TTC549 (cell line): ENCODE results near the gene ARHGEF5.
"Not testable (repeated sequence)": the region's sequence is repeated elsewhere in the genome, so short reads cannot be mapped to it uniquely, and the experiment has no call there.

ENCODE experiments used
- FAIRE-seq: peaks from 2 replicates; lab custom pipeline; 2012; peaks lifted over from hg19 to GRCh38; lab: Jason Lieb, UNC

ARHGEF5 gene

DNA sequence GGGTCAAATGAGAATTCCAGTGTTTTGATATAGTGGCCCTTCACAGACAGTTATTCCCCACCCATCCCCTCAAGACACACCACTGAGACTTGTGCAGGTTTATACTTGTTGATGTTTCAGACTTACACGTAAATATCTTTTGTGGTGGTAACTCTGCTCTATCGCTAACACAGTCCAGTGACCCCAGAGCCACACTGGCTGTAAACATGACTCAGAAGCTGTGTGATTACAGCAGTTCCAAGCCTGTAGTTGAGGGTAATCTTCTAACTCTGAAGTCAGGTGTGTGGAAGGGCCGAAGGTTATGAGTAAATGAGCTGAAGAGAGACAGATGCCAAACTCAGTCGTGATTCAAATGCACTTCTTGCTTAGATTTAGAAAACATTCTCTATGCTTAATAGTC is 28.9 kb downstream of the ARHGEF5 start:
- FAIRE-seq: no peak

DNA sequence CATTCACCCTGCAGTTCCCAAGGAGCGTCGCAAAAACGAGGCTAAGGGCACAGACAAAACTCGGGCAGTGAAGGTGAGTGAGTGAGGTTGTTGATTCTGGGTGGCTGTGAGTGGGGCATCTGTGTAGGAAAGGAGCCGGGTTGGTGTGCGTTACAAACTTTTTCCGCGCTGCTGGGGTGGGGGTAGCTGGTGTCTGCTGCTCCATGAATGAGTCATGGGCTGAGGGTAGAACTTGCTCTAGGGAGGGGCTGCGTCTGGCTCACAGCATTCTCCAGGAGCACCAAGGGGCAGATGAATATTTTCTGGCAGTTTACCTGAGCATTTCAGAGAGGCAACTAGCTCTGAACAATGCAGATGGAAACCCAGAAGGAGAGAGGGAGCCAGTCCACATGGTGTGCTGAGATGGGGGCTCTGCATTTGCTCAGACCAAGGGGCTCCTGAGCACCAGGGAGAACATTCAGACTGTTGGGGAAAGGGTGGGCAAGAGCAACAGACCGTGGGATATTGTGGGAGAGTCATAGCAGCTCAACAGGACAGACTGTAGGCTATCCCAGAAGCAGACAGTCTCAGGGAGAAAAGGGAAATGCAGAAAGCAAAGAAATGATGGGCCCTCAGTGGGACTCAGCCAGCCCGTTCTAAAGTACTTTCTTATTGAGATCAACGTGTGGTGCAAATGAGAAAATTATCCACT is 29.5 kb downstream of the ARHGEF5 start:
- no peak for FAIRE-seq

DNA sequence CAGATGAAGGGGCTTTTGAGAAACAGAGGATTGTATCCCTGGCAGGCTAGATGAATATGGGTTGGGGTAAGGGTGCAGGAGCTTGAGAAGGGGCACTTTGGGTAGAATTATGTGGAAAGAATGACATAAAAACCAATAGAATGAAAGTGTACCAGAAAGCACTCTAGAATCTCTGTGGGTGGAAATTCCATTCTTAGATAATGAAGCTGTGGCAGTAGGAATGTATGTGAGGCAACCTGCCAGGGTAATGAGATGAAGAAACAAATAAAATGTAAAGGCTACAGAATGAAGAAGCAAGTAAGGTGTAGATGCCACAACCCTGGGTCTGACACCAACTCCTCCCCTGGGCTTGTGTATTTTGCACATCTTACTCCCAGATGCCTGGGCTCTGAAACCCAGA is 31.5 kb downstream of the ARHGEF5 start:
- FAIRE-seq: no peak

DNA sequence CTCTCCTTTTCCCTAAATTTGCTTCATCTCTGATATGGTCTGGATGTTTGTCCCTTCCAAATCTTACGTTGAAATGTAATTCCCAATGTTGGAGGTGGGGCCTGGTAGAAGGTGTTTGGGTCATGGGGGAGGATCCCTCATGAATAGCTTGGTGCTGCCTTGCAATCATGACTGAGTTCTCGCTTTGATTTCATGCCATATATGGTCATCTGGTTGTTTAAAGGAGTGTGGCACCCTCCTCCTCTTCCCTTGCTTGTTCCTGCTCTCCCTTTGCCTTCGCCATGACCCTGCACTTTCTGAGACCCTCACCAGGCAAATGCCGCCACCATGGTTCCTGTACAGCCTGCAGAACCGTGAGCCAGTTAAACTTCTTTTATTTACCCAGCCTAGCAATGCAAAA is 33.7 kb downstream of the ARHGEF5 start:
- no peak for FAIRE-seq

DNA sequence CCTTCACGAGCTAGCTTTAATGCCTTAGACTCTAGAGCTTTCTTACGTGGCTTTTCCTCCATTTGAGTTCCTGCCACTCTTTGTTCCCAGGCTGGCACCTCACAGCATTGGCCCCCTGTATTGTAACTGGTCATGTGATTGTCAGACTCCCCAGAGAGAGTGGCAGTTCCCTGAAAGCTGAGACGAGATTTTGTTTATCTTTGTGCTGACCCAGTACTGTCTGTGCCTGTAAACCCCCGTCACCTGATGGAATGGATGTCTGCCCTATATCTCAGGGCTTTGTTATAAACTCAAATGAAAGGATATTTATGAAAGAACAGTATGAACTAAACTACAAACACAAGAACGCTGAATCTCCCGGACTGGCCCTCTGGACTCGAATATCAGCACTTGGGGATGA is 35.3 kb downstream of the ARHGEF5 start:
- FAIRE-seq: no peak

DNA sequence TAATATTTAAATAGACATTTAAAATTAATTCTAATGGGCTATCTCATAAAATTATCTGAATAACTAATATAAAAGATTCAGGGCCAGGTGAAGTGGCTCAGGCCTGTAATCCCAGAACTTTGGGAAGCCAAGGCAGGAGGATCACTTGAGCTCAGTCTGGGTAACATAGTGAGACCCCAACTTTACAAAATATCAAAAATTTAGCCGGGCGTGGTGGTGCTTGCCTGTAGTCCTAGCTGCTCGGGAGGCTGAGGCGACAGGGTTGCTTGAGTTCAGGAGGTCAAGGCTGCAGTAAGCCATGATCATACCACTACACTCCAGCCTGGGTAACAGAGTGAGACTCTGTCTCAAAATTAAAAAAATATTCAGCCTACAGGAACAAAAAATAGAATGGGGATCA is 35.8 kb downstream of the ARHGEF5 start:
- no peak for FAIRE-seq

DNA sequence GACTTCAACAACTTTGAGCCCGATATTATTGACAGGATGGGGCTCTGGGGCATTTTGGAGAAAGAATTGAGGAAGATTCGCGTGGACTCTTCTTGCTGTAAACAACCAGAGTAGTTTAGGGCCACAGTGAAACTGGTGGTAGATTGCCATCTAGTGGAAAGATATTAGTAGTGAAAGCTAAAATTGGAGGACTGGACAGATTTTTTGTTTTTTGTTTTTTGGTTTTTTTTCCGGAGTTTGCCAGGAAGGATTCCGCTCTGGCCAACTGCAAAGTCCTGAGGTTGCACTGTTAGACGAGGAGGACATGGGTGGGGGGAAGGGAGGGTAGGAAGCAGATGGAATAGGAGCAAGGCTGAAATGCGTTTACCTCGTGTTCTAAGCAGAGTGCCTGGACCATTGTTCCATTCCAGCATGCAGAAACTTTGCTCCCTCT is 36.6 kb downstream of the ARHGEF5 start:
- FAIRE-seq: no peak

DNA sequence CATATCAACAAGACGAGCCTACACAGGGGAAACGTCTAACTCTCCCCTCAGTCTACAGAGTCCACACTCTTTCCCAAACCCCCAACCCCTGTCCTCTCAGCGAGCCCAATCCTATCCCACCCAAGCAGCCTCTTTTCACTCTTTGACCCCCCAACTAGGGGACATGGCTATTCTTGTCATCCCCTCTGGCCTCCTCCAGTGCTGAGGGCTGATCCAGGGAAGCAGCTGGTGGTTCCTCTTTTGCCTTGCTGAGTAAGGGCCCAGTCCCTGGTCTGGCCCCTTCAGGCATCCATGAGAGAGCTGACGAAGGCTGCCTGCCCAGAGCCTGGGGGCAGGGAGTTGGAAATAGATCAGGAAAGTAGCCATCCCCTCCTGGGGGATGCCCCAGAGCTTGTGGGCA is 41.9 kb downstream of the ARHGEF5 start:
- no peak for FAIRE-seq

DNA sequence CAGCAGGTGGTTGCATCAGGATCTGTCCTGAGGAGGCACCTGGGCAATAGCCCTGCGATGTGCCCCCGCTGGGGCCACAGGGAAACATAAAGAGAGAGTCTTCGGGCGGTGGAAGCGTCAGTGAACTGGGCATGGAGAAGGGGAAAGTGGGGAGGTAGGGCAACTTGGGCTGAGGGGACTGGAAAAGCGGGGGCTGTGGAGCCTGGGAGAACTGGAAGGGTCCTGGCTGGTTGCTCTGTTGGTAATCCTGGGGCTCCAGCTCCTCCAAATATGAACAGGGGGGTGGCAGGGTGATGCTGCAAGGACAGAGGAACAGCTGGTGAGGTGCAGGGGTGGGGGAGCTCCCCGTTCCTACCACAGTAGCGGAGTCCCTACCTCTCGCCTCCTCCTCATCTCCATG is 43.1 kb downstream of the ARHGEF5 start:
- FAIRE-seq: no peak

DNA sequence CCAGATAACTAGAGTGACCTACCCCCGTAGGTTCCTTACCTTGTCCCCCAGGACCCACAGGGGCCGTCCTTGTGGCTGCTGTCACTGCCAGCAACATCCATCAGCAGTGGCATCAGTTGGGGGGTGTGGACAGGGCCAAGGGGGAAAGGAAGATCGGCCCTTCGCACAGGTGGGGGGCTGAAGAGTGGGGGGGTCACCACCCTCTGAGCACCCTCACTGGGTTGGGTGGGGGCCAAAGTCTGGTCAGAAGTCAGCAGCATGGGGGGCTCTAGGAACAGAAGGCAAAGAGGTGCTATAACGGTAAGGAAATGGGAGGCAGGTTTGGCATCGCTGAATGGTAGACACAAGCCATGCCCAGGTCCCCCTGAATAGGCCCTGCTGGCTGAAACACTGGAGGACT is 43.7 kb downstream of the ARHGEF5 start:
- FAIRE-seq: no peak

DNA sequence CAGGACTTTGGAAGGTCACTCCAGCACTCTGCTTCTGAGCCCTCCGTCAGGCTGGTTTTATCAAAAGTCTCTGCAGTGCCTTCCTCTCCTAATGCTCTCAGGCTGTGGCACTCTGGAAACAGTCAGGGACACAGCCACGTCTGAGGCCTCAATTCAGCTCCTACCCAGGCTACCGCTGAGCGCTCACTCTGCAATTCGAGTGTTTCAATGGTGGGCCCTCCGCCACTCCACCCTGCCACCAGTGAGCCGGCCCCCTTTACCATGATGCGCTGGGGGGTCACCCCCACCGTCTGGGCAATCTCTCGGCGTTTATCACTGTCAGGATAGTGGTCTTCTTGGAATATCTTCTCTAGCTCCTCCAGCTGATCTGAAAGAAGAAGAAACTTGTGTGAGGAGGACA is 44.7 kb downstream of the ARHGEF5 start:
- no peak for FAIRE-seq

DNA sequence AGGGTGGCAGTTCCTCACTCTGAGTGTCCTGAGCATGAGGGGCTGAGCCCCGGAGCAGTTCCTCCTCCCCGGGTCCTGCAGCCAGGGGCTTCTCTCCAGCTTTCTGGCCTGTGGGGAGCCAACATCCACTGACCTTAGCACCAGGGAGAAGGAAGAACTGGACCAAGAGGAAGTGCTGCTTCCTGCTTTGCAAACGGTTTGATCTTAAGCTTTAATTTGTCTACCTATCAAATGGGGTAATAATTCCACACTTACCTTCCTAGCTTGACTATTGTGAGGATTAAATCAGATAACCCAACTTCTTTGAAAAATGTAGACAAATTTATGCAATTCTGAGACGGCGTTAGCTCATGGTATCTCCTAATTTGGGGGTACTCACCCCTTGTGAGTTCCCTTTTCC is 46.3 kb downstream of the ARHGEF5 start:
- FAIRE-seq: no peak

DNA sequence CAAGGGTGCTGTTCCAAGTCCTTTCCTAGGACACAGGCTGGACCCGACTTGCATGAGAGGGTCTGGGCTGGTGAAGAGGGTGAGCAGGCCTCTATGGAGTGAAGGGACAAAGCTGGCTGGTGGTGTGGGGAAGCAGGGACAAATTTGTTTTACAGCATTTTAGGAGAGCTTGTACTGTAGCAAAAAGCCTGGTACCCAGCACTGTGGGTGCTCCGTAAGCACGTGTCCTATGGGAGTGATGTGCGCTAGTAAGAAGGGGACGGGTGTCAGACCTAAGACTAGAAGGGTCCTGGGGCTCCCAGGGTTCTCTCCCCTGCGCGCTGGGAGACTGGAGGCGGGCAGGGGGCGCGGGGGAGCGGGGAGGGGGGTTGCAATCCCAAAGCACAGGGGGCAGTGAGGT is 47.9 kb downstream of the ARHGEF5 start:
- FAIRE-seq: no peak

DNA sequence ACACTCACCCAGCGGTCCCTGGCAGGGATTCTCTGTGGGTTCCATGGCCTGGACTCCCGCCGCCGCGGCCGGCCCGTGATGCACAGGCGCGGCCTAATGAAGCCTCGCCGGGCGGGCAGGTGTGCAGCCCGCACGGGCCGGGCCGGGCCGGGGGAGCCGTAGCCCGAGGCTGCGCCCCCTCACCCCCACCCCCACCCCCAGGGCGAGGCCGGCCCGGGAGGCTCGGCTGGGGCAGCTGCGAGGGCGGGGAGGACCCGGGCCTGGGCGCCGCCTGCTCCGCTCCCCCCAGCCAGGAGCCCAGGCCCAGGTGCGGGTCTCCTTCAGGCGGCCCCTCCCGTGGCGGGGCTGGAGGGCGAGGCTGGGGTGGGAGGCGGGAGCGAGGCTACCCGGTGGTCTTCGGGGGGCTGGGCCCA is 48.5 kb downstream of the ARHGEF5 start, which contains the start of gene NOBOX:
TSS of gene NOBOX (minus strand) at position 45 of the 413 bp plus-strand sequence.
- FAIRE-seq: no peak

DNA sequence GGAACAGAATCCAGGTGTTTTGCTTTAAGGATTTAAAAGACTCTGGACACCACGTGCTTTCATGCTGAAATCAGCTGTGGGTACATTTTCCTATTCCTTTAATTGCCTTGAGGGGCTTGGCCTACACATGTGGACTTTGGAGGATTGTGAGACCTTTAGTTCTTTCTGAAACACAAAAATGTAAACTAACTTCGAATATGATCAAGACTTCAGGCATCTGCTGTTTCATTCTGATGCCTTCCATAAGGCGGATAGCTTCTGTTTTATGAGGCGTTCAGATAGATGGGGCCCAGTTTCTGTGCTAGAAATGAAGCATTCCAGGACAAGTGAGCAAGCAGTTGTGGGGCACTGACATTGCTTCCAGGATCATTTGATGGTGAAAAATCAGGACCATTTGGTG is 49.7 kb downstream of the ARHGEF5 start:
- FAIRE-seq: no peak

DNA sequence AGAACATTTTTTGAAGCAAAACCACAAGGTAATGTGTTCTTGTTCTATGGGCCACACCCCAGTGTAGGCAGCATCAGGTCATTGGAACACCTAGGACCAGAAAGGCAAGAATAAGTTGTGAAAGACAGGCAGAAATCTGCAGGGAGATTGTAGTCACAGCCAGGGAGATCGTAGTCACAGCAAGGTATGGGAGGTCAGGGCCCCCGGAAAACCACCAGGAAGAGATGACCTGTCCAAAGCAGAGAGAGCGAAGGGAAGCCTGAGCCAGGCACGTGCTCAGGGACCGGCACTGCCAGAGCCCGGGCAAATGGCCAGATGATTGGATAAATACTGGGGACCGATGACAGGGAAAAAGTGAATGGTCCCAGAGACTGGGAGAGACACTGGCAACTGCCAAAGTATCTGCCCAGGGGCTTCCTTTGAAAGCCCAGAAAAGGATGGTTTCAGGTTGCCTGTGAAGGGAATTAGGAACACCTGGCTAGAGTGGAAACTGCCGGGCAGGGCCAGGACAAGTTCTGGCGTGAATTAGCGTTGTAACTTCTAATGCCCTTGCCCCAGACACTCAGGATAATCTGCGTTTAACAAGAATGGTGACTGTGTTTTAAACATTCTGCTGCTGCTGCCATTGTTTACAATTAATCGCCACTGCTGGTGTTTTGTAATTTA is 52.2 kb downstream of the ARHGEF5 start:
- no peak for FAIRE-seq

DNA sequence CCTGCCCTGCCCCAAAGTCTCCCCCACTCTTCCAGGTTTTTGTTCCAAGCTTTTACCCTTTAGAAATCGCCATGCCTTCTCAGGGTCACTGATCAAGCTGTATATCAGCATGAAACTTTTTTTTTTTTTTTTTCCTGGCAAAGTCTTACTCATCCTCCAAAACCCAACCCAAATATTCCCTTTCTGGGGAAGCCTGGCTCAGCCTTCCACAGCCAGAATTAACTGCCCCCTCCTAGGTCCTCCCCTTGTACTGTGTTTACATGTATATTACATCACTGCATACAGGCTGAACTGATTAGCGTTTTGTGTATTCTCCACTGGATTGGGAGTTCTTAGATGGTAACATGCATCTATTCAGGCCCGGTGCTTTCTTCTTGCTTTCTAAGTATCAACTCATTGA is 52.9 kb downstream of the ARHGEF5 start:
- FAIRE-seq: no peak

DNA sequence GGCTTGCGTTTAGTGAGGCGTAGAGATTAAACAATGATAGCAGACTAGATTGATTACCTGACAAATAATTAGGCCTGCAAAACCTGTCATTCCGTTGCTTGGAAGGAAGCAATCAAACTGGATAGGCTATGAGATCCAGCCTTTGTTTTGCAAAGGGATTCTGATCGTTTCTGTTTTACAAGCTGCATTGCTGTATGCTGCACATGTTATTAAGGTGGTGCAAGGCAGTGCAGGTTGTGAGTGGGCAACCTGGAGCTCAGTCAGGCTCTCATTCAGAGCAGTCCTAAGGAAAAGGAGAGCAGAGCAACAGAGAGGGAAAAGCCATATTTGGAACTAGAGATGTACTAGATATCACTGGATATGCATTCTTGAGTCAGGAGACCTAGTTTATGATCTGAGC is 55.2 kb downstream of the ARHGEF5 start:
- no peak for FAIRE-seq

DNA sequence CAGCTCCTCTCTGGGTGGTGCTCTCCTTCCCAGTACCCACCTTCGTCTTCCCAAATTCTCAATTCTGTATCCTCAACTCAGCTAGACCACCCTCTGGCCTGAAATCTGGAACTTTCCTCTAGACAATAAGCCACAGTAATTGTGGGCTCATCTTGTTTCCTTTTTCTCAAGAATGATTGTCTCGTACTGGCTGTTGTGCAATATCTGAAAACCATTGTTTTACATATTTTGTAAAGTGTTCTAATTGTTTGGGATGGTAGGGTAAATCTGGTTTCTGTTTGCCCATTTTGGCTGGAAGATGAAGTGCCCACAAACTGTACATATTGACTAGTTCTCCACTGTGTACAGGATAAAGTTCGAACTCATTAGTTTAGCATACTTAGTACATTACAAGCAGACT is 59.6 kb downstream of the ARHGEF5 start:
- FAIRE-seq: no peak

DNA sequence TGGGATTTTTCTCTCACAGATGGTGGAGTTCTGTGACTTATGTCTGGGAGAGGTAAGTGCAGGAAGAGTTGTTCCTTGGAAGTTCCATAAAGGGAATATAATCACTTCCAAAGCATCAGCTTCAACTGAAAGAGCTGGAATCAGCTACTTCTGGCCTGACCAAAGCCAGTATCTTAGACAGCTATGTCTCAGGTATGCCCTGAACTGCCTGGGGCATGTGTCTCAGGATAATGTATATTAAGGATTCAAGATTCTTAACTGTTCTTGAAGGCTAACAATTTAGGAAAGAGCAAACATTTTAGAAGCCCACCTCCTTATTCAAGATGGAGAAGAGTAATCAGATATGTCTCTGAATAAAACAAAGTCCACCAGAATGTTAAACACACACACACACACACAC is 60.7 kb downstream of the ARHGEF5 start:
- no peak for FAIRE-seq

DNA sequence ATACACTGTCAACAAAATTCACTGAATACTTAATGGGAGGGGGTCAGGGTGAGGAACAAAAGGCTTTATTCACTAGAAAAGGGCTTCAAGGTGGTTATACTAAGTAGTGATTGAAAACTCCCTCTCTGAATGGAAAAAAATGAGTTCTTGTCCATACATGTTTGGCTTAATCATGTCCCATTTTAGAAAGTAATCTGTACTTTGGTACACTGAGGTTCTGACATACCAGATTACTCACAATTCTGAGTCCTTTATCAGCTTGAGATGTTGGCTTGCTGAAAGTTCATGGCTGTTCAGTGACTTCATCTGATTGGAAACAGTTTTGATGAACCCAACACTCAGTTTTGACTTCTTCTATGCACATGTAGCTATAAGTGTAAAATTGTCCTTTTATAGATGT is 61.1 kb downstream of the ARHGEF5 start:
- FAIRE-seq: no peak

DNA sequence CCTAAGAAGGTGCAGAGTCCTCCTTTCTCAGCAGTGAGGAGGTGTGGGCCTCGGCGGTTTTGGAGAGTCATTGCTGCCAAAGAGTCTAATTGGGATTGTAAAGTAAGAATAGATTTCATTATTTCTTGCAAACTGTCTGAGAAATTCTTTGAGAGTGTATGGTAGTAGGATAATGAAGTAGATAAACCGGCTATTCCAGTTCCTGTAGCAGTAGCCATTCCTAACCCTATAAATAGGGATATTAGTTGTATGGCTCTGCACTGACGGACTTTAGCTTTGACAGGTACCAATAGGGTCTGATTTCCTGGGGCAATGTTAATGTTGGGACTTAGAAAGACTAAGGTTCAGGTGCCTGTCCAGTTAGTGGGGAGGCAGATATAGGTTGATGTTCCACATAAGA is 63.7 kb downstream of the ARHGEF5 start:
- not testable (repeated sequence) for FAIRE-seq

DNA sequence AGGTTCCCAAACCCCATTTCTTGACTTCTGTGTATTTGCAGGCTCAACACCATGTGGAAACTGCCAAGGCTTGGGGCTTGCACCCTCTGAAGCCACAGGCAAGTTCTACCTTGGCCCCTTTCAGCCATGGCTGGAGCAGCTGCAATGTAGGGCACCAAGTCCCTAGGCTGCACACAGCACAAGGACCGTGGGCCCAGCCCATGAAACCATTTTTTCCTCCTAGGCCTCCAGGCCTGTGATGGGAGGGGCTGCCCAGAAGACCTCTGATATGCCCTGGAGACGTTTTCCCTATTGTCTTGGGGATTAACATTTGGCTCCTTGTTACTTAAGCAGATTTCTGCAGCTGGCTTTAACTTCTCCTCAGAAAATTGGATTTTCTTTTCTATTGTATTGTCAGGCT is 72.3 kb downstream of the ARHGEF5 start:
- FAIRE-seq: not testable (repeated sequence)

DNA sequence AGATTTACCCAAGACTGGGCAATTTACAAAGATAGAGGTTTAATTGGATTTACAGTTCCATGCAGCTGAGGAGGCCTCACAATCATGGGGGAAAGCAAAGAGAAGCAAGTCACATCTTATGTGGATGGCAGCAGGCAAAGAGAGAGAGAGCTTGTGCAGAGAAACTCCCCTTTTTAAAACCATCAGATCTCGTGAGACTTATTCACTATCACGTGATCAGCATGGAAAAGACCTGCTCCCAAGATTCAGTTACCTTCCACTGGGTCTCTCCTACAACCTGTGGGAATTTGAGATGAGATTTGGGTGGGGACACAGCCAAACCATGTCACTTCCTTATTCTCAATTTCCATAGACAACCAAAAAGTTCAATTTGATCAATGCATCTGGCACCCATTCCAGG is 73.2 kb downstream of the ARHGEF5 start:
- FAIRE-seq: no peak
